ENCODE results near the gene SORBS1. TPM values are rescaled to one million over a fixed set of nuclear protein-coding genes. Genes with fewer than 3 reads are reported as not detected.

Gene SORBS1
- total RNA-seq, 1 donor from 2014 or later: 30.7 TPM

DNA sequence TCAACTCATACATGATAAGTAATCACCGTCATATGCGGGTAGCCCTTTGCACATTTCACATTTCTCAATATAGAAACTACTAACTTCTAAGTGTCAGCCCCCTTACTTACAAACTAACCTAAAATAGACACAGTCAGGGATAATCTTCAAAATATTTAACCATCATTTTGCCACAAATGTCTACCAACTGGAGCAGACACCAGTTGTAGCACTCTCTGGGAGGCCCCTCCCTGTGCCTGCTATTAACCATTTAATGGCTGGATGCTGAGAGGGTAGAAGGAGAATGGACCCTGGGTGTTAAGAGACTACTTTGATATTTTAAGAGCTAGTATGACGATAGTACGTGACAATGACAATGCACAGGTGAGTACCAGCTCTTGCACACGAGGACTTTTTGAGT, 116.4 kb downstream of the SORBS1 start:
- H3K36me3 Mint-ChIP-seq (ENCODE audit: insufficient read depth): no peaks in the 10 kb centered on the region
- H3K4me3 Mint-ChIP-seq (ENCODE audit: low read depth): no peak overlapping the region
- H3K4me1 Mint-ChIP-seq (ENCODE audit: low read depth): peaks cover 7% of the 10 kb centered on the region
- DNase-seq (ENCODE audit: low spot score, unreplicated experiment): no peak
- TF ChIP-seq, protein P1, sequence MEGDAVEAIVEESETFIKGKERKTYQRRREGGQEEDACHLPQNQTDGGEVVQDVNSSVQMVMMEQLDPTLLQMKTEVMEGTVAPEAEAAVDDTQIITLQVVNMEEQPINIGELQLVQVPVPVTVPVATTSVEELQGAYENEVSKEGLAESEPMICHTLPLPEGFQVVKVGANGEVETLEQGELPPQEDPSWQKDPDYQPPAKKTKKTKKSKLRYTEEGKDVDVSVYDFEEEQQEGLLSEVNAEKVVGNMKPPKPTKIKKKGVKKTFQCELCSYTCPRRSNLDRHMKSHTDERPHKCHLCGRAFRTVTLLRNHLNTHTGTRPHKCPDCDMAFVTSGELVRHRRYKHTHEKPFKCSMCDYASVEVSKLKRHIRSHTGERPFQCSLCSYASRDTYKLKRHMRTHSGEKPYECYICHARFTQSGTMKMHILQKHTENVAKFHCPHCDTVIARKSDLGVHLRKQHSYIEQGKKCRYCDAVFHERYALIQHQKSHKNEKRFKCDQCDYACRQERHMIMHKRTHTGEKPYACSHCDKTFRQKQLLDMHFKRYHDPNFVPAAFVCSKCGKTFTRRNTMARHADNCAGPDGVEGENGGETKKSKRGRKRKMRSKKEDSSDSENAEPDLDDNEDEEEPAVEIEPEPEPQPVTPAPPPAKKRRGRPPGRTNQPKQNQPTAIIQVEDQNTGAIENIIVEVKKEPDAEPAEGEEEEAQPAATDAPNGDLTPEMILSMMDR (IDR thresholded peaks at IDR 0.05; ENCODE audit: unreplicated experiment): no peak
- H3K9me3 Mint-ChIP-seq (ENCODE audit: low read depth): no peaks in the 10 kb centered on the region
- H3K27ac Mint-ChIP-seq: no peak overlapping the region
- no peaks in the 10 kb centered on the region for H3K27me3 Mint-ChIP-seq

DNA sequence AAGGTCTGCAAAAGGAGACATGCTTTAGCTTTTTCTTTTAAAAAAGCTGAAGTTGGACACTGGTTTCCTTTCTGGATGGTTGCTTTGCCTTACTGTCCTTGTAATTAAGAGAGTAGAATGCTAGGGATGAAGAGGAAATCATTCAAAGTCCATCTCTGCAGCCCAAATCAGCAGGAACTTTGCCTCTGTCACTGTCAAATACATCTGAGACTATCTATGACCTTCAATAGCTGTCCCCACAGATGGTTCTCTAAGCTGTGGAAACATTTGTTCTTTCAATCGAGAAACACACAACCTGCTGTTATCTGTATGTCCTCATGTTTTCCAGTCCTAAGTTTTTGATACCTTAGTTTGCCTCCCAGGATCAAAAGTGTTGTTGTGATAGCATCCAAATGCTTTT, 117.5 kb downstream of the SORBS1 start:
- no peak overlapping the region for H3K4me3 Mint-ChIP-seq (ENCODE audit: low read depth)
- peaks cover 9% of the 10 kb centered on the region for H3K4me1 Mint-ChIP-seq (ENCODE audit: low read depth)
- no peak for DNase-seq (ENCODE audit: low spot score, unreplicated experiment)
- H3K27me3 Mint-ChIP-seq: no peaks in the 10 kb centered on the region
- H3K9me3 Mint-ChIP-seq (ENCODE audit: low read depth): no peaks in the 10 kb centered on the region
- TF ChIP-seq, protein P1 (IDR thresholded peaks at IDR 0.05; ENCODE audit: unreplicated experiment): no peak
- no peak overlapping the region for H3K27ac Mint-ChIP-seq
- no peaks in the 10 kb centered on the region for H3K36me3 Mint-ChIP-seq (ENCODE audit: insufficient read depth)

DNA sequence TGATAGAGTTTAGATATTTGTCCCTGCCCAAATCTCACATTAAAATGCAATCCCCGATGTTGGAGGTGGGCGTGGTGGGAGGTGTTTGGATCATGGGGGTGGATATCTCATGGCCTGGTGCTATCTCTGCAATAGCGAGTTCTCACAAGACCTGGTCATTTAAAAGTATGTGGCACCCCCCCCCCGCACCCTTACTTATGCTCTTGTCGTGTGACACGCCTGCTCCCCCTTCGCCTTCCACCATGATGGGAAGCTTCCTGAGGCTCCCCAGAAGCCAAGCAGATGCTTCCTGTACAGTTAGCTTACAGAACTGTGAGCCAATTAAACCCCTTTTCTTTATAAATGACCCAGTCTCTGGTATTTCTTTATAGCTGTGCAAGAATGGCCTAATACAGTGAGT, 118.8 kb downstream of the SORBS1 start:
- no peak overlapping the region for H3K27ac Mint-ChIP-seq
- TF ChIP-seq, protein P1 (IDR thresholded peaks at IDR 0.05; ENCODE audit: unreplicated experiment): no peak
- H3K4me3 Mint-ChIP-seq (ENCODE audit: low read depth): no peak overlapping the region
- H3K27me3 Mint-ChIP-seq: no peaks in the 10 kb centered on the region
- H3K4me1 Mint-ChIP-seq (ENCODE audit: low read depth): peaks cover 9% of the 10 kb centered on the region
- DNase-seq (ENCODE audit: low spot score, unreplicated experiment): no peak
- H3K36me3 Mint-ChIP-seq (ENCODE audit: insufficient read depth): no peaks in the 10 kb centered on the region
- H3K9me3 Mint-ChIP-seq (ENCODE audit: low read depth): no peaks in the 10 kb centered on the region

DNA sequence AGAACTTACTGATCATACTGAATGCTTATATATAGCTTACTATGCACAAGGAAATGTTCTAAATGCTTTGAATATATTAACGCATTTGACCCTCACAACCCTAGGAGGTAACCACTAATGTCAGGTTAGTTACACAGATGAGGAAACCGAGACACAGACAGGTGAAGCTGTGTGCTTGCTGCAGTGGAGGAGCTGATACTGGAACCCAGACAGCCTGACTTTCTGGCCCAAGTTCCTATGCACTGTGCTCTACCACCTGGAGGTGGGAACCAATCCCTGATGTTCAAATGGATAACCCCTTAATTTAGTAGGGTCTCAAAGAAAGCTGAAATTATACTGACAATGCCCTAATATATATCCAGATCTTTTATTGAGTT, 119.6 kb downstream of the SORBS1 start:
- TF ChIP-seq, protein P1 (IDR thresholded peaks at IDR 0.05; ENCODE audit: unreplicated experiment): no peak
- Mint-ChIP-seq H3K9me3 (ENCODE audit: low read depth) (no peaks in the 10 kb centered on the region), H3K4me1 (ENCODE audit: low read depth) (peaks cover 9% of the 10 kb centered on the region), H3K27me3 (no peaks in the 10 kb centered on the region), H3K4me3 (ENCODE audit: low read depth) (no peak overlapping the region), H3K27ac (no peak overlapping the region), H3K36me3 (ENCODE audit: insufficient read depth) (no peaks in the 10 kb centered on the region)
- no peak for DNase-seq (ENCODE audit: low spot score, unreplicated experiment)

DNA sequence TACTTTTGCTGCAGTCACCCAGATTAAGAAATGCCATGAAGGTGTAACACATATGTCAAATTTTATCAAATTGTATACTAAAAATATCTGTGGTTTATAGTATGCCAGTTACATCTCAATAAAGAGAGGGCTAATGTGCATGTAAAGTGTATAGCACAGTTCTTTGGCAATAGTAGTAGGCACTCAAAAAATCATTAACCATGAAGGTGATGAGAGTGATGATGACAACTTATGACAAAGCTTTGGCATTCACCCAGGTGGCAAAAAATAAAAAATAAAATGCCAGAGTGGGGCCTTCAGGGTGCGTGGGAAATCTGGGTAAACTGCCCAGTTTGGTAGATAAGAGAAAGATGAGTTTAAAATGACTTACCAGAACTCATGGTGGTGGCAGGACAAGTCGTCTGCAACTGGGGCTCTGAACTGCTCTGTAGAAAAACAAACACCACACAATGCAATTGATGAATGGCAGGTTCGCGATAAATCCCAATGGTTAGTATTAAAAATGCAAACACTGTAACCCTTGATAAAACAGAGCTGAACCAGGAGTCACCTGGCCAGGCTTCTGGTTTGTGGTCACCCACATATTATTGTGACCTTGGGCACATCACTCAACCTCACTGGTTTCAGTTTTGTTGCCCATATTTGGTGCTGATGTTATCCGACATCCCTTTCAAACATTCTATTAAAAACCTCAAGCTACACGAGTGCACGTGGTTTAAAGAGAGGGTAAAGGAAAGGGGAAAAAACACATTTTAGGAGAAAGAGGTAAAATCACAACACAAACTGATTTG, 120.2 kb downstream of the SORBS1 start:
- Mint-ChIP-seq H3K27ac (no peak overlapping the region), H3K36me3 (ENCODE audit: insufficient read depth) (peaks cover 2% of the 10 kb centered on the region), H3K9me3 (ENCODE audit: low read depth) (no peaks in the 10 kb centered on the region), H3K4me1 (ENCODE audit: low read depth) (peaks cover 8% of the 10 kb centered on the region), H3K27me3 (no peaks in the 10 kb centered on the region), H3K4me3 (ENCODE audit: low read depth) (no peak overlapping the region)
- TF ChIP-seq, protein P1 (IDR thresholded peaks at IDR 0.05; ENCODE audit: unreplicated experiment): no peak
- no peak for DNase-seq (ENCODE audit: low spot score, unreplicated experiment)

Measured in progenitor cell of endocrine pancreas (in vitro differentiated cells).